NB4 (cell line): ENCODE results near the gene SLC2A5.

Experiments
- POLR2A ChIP-seq: IDR thresholded peaks from 2 replicates; pipeline ENCODE4 v1.6.1; 2011; ENCODE audit warnings: mild to moderate bottlenecking; ENCODE audit not compliant: insufficient read length; ENCODE audit errors: extremely low read depth
- TF ChIP-seq, protein P1 (sequence below): IDR thresholded peaks from one replicate; pipeline ENCODE4 v1.5.1; 2012; ENCODE audit warnings: low read depth, low read length
- TF ChIP-seq, protein P2 (sequence below): IDR thresholded peaks from 2 replicates; pipeline ENCODE4 v1.6.1; 2011; ENCODE audit warnings: low read depth, low read length

DNA sequence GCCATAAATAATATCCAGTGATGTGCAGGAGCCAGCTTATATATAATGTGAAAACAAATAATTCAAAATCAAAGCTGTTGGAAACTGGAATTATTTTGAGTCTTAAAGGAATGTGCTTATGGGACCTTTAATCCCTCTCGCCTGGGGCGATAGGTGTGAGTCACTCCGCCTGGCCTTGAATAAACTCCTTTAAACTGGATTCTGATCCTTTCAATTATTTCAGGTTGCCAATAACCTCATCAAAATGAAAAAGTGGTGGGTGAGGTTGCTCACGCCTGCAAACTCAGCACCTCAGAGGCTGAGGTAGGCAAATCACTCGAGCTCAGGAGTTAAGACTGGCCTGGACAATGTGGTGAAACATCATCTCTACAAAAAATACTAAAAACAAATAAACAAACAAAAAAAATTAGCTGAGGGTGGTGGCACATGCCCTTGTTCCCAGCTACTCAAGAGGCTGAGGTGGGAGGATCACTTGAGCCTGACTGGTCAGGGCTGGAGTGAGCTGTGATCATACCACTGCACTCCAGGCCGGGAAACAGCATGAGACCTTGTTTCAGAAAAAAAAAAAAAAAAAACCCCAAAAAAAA is 11.4 kb upstream of the SLC2A5 start:
- TF ChIP-seq, protein P1, sequence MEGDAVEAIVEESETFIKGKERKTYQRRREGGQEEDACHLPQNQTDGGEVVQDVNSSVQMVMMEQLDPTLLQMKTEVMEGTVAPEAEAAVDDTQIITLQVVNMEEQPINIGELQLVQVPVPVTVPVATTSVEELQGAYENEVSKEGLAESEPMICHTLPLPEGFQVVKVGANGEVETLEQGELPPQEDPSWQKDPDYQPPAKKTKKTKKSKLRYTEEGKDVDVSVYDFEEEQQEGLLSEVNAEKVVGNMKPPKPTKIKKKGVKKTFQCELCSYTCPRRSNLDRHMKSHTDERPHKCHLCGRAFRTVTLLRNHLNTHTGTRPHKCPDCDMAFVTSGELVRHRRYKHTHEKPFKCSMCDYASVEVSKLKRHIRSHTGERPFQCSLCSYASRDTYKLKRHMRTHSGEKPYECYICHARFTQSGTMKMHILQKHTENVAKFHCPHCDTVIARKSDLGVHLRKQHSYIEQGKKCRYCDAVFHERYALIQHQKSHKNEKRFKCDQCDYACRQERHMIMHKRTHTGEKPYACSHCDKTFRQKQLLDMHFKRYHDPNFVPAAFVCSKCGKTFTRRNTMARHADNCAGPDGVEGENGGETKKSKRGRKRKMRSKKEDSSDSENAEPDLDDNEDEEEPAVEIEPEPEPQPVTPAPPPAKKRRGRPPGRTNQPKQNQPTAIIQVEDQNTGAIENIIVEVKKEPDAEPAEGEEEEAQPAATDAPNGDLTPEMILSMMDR = no peak
- no peak for TF ChIP-seq POLR2A
- TF ChIP-seq, protein P2, sequence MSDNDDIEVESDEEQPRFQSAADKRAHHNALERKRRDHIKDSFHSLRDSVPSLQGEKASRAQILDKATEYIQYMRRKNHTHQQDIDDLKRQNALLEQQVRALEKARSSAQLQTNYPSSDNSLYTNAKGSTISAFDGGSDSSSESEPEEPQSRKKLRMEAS = no peak
